ENCODE measurements around the gene CMC4. TPM values are rescaled to one million over a fixed set of nuclear protein-coding genes. Genes with fewer than 3 reads are reported as not detected.

CMC4 gene
- total and polyA plus RNA-seq, 3 donors from 2014 or later: 8.5 to 29.8 (median 25.4) TPM

GRCh38 chrX:155068165-155068564 is 2.8 kb downstream of the CMC4 start:
- H3K9me3 ChIP-seq: no peaks in the 10 kb centered on the region
- no peaks in the 10 kb centered on the region for H3K4me1 ChIP-seq
- H3K27me3 ChIP-seq: no peaks in the 10 kb centered on the region
- H3K4me3 ChIP-seq: no peak overlapping the region
- no peaks in the 10 kb centered on the region for H3K36me3 ChIP-seq (ENCODE audit: low read depth, missing control alignments)
- DNase-seq: no peak
- no peak overlapping the region for H3K27ac ChIP-seq
- no peak for TF ChIP-seq CTCF (IDR thresholded peaks at IDR 0.05)
- no peak for TF ChIP-seq POLR2A (IDR thresholded peaks at IDR 0.05)
- WGBS, 2 donors: 41 to 50% methylated on average over 1 of the region's 1 CpG
- intact Hi-C loops (cut with DNase I; ENCODE audit: low total_unique reads): no loop called here

- DNase-seq: no peak
- Histone ChIP-seq H3K9me3 (no peaks in the 10 kb centered on the region), H3K27ac (no peak overlapping the region), H3K36me3 (ENCODE audit: low read depth, missing control alignments) (no peaks in the 10 kb centered on the region), H3K27me3 (no peaks in the 10 kb centered on the region), H3K4me3 (no peak overlapping the region), H3K4me1 (no peaks in the 10 kb centered on the region)
- intact Hi-C loops (cut with DNase I; ENCODE audit: low total_unique reads): no loop called here
- 85 to 89% methylated on average over 7 to 8 of the region's 8 CpGs for WGBS, 2 donors
- TF ChIP-seq POLR2A (IDR thresholded peaks at IDR 0.05) (no peak), CTCF (IDR thresholded peaks at IDR 0.05) (no peak)
Measured at GRCh38 chrX:155065035-155065734, 5.8 kb downstream of the CMC4 start.

- 69 to 88% methylated on average over 4 of the region's 4 CpGs for WGBS, 2 donors
- H3K4me1 ChIP-seq: no peaks in the 10 kb centered on the region
- H3K9me3 ChIP-seq: no peaks in the 10 kb centered on the region
- intact Hi-C loops (cut with DNase I; ENCODE audit: low total_unique reads): no loop called here
- H3K27me3 ChIP-seq: no peaks in the 10 kb centered on the region
- no peak overlapping the region for H3K4me3 ChIP-seq
- TF ChIP-seq POLR2A (IDR thresholded peaks at IDR 0.05) (no peak), CTCF (IDR thresholded peaks at IDR 0.05) (no peak)
- no peak for DNase-seq
- no peaks in the 10 kb centered on the region for H3K36me3 ChIP-seq (ENCODE audit: low read depth, missing control alignments)
- H3K27ac ChIP-seq: no peak overlapping the region
Measured at GRCh38 chrX:155061760-155062159, 9.2 kb downstream of the CMC4 start.

- 6 to 11% methylated on average over 3 to 24 of the region's 25 CpGs for WGBS, 2 donors
- Histone ChIP-seq H3K36me3 (ENCODE audit: low read depth, missing control alignments) (no peaks in the 10 kb centered on the region), H3K4me3 (no peak overlapping the region), H3K27ac (no peak overlapping the region), H3K4me1 (no peaks in the 10 kb centered on the region), H3K9me3 (no peaks in the 10 kb centered on the region), H3K27me3 (no peaks in the 10 kb centered on the region)
- intact Hi-C loops (cut with DNase I; ENCODE audit: low total_unique reads): no loop called here
- peak; percentile 73 for DNase-seq
- TF ChIP-seq POLR2A (IDR thresholded peaks at IDR 0.05): no peak
- TF ChIP-seq CTCF (IDR thresholded peaks at IDR 0.05): peak; percentile 67 to 83 (median 71)
Measured at GRCh38 chrX:155056877-155057792, 13.8 kb downstream of the CMC4 start.

All from testis (tissue), 3 donors.